ENCODE measurements around the gene ZFYVE28.

Gene ZFYVE28

DNA sequence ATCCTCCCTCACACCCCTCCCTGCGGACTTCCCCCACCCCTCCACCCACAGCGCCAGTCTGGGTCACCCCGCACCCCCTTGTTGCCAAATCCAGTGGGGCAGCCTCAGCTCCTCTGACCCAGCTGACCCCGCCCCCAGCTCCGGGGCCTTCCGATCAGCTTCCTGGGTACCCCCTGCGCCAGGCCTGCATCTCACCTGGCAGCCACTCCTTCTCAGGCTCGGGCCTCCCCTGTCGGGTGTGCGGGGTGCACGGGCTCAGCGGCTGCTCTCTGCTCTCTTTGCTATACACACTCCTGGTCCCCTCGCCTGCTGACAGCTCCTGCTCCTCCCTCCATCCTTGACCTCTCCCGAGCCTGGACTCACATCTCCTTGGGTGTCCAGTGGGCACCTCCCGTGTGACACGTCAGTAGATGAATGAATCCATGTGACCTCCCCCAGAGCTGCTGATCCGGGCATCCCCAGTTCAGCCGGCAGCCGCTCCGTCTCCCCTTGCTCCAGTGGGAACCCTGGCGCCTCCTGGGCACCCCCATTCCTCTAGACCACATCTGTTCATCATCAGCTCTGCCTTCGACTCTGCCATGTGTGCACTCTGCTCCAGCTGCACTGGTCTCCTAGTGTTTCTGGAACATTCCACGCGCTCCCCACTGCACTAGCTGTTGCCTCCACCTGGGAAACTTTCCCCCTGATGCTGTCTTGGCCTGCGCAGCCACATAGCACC is 10.2 kb upstream of the ZFYVE28 start:
- DNase-seq, result no peak

- no peak for DNase-seq
Observed at GRCh38 chr4:2427383-2428334, 9.2 kb upstream of the ZFYVE28 start.

- no peak for DNase-seq
Observed at GRCh38 chr4:2426711-2427275, 8.3 kb upstream of the ZFYVE28 start.

DNA sequence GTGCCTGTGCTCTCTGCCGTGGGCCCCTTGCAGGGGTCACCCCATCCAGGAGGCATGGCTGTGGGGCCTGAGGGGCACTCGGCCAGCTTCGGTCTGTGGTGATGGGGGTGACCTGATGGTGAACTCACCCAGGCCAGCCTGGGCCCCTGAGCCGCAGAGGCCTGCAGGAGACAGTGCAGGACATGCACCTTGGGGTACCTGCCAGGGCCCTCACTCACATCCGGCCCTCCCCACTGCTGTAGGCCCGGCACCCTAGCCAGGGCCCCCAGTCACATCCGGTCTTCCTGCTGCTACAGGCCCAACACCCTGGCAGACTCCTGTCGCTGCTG is 7.6 kb upstream of the ZFYVE28 start:
- no peak for DNase-seq

GRCh38 chr4:2425386-2426068 is 7.1 kb upstream of the ZFYVE28 start:
- no peak for DNase-seq

GRCh38 chr4:2424581-2424980 is 6.1 kb upstream of the ZFYVE28 start:
- DNase-seq, result no peak

- DNase-seq, result no peak
Observed at GRCh38 chr4:2423695-2424094, 5.2 kb upstream of the ZFYVE28 start.

- DNase-seq, result no peak
Observed at GRCh38 chr4:2423066-2423465, 4.6 kb upstream of the ZFYVE28 start.

DNA sequence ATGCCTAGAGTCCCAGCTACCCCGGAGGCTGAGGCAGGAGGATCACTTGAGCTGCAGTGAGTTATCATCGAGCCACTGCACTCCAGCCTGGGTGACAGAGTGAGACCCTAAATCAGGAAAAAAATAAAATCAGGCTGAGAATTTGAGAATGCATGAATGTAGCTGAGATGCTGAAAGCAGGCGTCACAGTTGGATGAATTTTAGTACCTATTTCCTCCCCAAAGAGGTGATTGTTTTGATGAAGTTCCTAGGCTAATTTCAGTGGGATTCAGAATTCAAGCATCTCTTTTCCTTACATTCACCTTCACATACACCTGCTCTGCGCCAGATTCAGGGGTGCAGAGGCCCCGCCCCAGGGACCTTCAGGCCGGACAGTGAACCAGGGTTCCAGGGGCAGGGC is 3.5 kb upstream of the ZFYVE28 start:
- DNase-seq, result no peak

DNA sequence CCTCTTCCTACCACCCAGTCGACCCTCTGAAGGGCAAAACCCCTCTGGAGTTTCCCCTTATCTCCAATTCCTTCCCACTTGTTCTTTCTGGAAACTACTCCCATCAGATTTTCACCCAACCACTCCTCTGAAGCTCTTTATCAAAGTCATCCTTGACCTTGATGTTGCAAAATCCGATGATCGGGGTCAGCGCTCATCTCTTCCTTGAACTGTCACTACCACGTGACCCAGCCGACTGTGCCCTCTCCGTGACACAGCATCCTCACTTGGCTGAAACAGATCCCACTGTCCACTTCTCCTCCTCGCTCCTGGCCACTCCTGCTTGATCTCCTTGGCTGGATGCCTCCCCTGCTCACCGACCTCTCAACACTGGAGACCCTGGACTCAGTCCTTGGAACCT is 1.4 kb upstream of the ZFYVE28 start:
- DNase-seq, result no peak

GRCh38 chr4:2418650-2419571 is 466 bp upstream of the ZFYVE28 start, which contains the start of gene CFAP99:
Gene CFAP99, plus strand, starts transcription at chr4:2418955.
- peak; percentile 95 for DNase-seq

DNA sequence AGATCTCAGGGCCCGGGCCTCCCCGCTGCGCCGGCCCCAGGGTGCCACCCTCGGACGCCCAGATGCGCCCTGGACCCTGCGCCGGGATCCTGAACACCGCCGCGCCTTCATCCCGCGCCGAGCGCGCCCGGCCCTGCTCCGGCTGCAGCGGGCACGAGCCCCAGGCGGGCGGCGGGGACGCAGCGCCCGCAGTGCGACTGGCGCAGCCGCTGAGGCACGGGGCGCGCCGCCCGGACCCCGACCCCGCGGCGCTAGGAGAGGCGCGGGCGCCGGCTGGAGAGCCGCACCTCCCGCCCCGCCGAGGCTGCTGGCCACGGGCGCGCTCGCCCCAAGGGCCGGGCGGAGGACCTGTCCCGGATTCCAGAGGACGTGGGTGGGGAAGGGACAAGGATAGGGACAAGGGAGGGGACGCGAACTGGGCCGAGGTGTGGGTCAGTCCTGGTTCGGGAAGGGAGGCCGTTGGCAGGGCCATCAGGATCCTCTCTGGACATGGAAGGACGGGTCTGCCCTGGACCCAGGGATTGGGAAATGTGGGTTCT is 1.1 kb downstream of the ZFYVE28 start:
- no peak for DNase-seq

DNA sequence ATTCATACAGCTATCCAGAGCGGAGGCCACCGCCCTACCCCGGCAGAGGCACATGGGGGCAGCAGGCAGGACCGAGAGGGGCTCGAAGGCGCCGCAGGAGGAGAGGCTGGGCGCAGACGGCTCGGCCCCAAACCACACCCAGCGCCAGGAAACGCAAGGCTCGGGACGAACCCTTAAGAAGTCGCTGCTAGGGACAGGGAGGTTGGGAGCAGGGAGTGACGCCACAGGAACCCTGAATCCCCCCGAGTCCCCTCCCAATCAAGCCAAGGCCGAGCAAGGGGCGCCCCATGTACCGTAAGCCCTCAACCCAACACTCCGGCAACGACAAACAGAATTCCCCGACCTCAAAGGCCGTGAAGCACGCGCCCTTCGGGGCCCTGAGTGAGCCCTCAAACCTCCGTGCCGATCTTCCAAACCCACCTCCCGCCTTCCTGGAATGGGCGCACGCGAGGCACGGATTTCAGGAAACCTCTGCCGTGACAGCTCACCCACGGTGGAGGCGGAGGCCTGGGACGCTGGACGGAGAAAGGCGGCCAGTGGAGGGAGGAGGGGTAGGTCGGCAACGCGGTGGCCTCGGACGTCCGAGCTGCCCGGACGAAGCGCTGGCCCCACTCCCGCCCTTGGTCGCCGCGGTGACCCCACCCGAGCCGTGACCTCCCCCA is 1.8 kb downstream of the ZFYVE28 start:
- DNase-seq, result no peak

GRCh38 chr4:2415881-2416563 is 2.4 kb downstream of the ZFYVE28 start:
- no peak for DNase-seq

DNA sequence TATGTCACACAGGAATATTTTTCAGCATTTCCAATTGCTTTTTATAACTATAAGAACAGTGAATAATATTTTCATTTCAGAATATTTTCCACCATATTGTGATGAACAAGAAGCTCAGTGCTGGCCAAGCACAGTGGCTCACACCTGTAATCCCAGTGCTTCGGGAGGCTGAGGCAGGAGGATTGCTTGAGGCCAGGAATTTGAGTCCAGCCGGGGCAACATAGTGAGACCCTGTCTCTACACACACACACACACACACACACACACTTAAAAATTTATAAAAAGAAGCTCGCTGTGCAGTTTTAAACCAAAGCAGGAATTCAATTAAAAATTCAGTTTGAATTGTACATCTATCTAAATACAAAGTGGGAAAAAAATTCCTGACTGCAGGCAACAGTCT is 3.2 kb downstream of the ZFYVE28 start:
- no peak for DNase-seq

DNA sequence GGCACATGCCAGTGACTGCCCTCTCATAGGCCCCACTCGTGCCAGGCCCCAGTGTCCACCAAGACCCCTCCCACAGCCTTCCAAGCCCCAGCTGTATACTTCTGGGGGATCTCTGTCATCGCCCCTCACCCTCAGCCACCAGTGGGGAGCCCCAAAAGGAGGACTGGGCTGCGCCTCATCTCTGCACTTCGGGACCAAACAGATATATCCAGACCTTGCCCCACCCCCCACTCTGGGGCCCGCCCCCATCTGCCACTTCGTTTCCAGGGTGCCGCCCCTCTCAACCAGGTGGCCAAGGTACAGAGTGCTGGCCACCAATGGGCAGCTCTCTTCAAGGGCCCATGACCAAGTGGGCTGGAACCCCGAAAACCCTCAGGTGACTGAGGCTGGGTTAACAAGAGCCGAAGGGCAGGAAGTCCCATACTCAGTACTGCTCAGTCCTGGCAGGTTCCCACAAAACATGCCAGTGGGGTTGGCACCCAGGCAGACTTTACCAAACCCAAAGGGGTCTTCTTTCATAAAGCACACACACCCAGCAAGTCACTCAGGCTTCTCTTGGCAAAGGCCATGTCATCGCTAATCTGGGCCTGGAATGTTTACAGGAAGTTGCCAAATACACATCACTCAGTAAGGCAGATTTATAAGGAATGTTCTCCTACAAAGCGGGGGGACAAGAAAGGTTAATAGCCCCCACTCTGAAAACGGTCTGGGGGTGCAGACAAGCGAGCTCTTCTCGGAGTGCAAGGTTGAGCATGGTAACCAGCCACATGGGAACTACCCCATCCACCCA is 4.4 kb downstream of the ZFYVE28 start:
- DNase-seq, result no peak

DNA sequence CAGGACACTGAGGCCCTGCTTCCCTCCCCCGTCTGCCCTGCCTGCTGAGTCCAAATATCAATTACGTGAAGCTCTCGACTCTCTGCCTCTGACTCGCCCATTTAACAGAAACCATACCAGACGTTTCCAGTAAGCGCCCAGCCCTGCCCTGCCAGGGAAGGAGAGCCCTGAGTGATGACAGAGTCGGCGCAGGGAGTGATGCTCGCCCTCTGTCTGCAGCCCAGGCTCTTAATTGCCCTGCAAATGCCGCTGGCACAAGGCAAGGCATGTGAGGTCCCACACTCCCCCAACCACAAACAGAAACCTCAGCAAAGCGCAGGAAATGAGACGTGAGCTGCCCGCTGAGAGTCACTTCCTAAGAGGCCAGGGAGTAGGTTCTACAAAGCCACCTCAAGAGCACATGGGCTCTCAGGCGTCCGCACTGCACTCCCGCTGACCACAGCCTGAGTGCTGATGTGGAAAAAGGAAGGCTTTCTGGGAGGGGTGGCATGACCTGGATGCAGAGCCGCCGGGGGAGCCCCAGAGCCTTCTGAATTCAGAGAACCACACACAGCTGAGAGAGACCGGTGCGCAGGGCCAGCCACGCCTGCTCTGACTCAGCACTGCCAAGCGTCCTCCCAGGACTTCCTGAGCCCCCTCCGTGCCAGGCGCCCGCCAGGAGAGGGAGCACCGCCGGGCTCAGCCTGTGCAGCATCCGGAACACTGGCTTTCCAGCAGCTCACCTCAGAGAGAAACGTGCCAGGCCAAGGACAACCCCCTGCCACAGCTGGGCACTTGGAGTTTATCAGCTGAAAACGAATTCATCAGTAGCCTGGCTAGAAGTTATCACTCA is 5.3 kb downstream of the ZFYVE28 start:
- DNase-seq, result peak; percentile 87

DNA sequence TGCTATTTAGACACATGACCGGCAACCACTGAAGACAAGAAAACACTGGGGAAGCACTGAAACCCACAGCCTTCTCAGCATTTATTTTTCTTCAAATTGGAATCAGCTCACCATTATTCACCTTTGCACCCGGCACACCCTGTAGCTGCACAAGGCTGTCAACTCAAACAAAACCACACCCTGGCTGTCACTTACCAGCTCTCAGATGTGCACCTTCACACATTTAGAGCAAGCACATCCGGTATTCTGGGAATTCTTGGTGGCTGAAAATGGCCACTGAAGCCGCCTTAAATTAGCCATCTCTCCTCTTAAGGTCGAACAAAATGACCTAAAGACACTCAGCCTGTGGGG is 5.9 kb downstream of the ZFYVE28 start:
- DNase-seq, result no peak

All from COR-L47 (cell line).